Inflammatory macrophage treated with lipopolysaccharide for 4 hours (primary cell): Measurements from ENCODE around the gene PCDHA7.
"Not testable (repeated sequence)": the region's sequence is repeated elsewhere in the genome, so short reads cannot be mapped to it uniquely, and the experiment has no call there.

ENCODE experiments used
- DNase-seq: peaks from one replicate; pipeline ENCODE4 v3.0.0-alpha.2; 2020

Gene PCDHA7

DNA sequence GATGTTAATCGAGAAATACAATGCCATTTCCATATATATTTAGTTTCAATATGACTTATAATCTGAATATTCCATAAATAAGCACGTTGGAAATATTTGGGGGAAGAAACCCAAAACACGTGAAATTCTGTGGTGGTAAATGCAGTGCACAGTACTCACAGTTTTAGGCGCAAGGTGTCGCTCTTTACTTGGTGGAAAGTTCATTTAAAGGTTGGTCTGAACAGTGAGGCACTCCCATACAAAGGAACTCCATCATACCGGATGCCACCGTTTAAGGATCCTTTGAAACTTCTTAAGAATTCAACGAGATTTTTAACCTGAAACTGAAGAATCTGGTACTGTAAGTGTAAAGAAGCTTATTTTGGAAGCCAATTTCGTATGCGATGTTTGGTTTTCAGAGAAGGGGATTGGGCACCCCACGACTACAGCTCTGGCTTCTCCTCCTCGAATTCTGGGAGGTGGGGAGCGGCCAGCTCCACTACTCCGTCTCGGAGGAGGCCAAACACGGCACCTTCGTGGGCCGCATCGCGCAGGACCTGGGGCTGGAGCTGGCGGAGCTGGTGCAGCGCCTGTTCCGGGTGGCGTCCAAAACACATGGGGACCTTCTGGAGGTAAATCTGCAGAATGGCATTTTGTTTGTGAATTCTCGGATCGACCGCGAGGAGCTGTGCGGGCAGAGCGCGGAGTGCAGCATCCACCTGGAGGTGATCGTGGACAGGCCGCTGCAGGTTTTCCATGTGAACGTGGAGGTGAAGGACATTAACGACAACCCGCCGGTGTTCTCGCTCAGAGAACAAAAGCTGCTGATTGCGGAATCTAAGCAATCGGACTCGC, 34.9 kb downstream of the PCDHA7 start, which contains the start of gene PCDHA11:
Gene PCDHA11 (plus strand): TSS at position 237 of the 834 bp plus-strand sequence. CDS start 147 bp downstream, at position 384.
- DNase-seq, result no peak

DNA sequence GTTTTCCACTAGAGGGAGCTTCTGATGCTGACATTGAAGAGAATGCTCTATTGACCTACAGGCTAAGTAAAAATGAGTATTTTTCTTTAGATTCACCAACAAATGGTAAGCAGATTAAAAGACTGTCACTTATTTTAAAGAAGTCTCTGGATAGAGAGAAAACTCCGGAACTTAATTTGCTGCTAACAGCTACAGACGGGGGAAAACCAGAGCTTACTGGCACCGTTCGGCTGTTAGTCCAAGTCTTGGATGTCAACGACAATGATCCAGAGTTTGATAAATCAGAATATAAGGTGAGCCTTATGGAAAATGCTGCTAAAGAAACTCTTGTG, 35.5 kb downstream of the PCDHA7 start:
- no peak for DNase-seq

DNA sequence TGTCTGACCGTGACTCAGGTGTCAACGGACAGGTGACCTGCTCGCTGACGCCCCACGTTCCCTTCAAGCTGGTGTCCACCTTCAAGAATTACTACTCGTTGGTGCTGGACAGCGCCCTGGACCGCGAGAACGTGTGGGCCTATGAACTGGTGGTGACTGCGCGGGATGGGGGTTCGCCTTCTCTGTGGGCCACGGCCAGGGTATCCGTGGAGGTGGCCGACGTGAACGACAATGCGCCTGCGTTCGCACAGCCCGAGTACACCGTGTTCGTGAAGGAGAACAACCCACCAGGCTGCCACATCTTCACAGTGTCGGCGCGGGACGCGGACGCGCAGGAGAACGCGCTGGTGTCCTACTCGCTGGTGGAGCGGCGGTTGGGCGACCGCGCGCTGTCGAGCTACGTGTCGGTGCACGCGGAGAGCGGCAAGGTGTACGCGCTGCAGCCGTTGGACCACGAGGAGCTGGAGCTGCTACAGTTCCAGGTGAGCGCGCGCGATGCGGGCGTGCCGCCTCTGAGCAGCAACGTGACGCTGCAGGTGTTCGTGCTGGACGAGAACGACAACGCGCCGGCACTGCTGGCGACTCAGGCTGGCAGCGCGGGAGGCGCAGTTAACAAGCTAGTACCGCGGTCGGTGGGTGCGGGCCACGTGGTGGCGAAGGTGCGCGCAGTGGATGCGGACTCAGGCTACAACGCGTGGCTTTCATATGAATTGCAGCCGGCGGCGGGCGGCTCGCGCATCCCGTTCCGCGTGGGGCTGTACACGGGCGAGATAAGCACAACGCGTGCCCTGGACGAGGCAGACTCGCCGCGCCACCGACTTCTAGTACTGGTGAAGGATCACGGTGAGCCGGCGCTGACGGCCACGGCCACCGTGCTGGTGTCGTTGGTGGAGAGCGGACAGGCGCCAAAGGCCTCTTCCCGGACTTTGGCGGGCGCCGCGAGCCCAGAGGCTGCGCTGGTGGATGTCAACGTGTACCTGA, 36.4 kb downstream of the PCDHA7 start:
- DNase-seq, result no peak

DNA sequence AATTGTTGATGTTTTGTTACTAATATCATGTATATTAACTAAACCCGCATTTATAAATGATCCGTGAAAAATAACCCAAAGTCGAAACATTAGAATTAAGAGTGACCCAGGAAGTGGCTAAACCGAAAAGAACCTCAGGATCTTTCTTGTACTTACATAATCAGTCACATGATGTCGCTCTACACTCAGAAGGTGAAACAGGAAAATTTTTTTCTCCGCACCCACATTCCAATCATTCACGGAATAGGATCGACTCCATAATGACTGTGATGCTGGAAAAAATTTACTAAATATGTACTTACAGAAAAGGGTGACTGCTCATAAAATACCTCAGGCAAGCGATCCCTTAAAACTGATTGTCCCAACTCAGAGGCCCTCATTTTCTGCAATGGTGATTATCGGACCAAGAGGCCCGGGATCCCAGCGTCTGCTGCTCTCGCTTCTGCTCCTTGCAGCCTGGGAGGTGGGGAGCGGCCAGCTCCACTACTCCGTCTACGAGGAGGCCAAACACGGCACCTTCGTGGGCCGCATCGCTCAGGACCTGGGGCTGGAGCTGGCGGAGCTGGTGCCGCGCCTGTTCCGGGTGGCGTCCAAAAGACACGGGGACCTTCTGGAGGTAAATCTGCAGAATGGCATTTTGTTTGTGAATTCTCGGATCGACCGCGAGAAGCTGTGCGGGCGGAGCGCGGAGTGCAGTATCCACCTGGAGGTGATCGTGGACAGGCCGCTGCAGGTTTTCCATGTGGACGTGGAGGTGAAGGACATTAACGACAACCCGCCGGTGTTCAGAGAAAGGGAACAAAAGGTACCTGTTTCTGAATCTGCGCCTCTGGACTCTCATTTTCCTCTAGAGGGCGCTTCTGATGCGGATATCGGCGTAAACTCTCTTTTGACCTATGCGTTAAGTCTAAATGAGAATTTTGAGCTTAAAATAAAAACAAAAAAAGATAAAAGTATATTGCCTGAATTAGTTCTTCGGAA, 41.3 kb downstream of the PCDHA7 start, which contains the start of gene PCDHA12:
Gene PCDHA12 (plus strand): TSS at position 224 of the 981 bp plus-strand sequence. CDS start 165 bp downstream, at position 389.
- no peak for DNase-seq

DNA sequence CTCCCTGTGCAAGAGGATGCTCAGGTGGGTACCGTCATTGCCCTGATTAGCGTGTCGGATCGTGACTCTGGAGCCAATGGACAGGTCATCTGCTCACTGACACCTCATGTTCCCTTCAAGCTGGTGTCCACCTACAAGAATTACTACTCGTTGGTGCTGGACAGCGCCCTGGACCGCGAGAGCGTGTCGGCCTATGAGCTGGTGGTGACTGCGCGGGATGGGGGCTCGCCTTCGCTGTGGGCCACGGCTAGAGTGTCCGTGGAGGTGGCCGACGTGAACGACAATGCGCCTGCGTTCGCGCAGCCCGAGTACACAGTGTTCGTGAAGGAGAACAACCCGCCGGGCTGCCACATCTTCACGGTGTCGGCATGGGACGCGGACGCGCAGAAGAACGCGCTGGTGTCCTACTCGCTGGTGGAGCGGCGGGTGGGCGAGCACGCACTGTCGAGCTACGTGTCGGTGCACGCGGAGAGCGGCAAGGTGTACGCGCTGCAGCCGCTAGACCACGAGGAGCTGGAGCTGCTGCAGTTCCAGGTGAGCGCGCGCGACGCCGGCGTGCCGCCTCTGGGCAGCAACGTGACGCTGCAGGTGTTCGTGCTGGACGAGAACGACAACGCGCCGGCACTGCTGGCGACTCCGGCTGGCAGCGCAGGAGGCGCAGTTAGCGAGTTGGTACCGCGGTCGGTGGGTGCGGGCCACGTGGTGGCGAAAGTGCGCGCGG, 42.6 kb downstream of the PCDHA7 start:
- DNase-seq, result not testable (repeated sequence)

DNA sequence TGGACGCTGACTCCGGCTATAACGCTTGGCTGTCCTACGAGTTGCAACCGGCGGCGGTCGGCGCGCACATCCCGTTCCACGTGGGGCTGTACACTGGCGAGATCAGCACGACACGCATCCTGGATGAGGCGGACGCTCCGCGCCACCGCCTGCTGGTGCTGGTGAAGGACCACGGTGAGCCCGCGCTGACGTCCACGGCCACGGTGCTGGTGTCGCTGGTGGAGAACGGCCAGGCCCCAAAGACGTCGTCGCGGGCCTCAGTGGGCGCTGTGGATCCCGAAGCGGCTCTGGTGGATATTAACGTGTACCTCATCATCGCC, 43.2 kb downstream of the PCDHA7 start:
- no peak for DNase-seq

DNA sequence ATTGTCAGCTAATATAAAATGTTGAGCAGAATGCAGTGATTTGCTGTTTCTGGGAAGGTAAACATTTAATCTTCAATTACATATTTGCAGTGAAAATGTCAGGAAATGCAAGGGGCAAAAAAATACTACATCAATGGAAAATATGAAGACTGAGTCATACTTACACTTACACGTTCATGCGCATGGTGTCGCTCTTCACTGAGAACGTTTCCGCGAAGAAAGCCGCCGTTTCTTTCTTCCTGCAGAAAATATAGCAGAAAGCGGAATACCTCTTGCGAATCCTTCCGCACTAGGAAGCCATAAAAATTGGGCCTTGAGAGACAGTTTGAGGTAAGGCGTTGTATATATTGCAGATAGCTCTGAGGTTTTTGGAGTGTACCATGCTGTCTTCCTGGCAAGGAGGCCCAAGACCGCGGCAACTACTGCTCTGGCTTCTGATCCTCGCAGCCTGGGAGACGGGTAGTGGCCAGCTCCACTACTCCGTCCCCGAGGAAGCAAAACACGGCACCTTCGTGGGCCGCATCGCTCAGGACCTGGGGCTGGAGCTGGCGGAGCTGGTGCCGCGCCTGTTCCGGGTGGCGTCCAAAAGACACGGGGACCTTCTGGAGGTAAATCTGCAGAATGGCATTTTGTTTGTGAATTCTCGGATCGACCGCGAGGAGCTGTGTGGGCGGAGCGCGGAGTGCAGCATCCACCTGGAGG, 48.0 kb downstream of the PCDHA7 start, which contains the start of gene PCDHA13:
Gene PCDHA13 (plus strand): TSS at position 236 of the 702 bp plus-strand sequence. CDS start 145 bp downstream, at position 381.
- DNase-seq, result no peak

DNA sequence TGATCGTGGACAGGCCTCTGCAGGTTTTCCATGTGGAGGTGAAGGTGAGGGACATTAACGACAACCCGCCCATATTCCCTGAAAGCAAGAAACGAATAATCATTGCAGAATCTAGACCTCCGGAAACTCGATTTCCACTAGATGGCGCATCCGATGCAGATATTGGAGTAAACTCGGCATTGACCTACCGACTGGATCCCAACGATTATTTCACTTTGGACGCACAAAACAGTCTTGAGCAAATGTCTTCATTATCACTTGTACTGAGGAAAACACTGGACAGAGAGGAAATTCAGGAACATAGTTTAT, 48.5 kb downstream of the PCDHA7 start:
- DNase-seq, result no peak

DNA sequence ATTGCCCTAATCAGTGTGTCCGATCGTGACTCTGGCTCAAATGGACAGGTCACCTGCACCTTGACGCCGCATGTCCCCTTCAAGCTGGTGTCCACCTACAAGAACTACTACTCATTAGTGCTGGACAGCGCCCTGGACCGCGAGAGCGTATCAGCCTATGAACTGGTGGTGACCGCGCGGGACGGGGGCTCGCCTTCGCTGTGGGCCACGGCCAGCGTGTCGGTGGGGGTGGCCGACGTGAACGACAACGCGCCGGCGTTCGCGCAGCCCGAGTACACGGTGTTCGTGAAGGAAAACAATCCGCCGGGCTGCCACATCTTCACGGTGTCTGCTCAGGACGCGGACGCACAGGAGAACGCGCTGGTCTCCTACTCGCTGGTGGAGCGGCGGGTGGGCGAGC, 49.3 kb downstream of the PCDHA7 start:
- no peak for DNase-seq

DNA sequence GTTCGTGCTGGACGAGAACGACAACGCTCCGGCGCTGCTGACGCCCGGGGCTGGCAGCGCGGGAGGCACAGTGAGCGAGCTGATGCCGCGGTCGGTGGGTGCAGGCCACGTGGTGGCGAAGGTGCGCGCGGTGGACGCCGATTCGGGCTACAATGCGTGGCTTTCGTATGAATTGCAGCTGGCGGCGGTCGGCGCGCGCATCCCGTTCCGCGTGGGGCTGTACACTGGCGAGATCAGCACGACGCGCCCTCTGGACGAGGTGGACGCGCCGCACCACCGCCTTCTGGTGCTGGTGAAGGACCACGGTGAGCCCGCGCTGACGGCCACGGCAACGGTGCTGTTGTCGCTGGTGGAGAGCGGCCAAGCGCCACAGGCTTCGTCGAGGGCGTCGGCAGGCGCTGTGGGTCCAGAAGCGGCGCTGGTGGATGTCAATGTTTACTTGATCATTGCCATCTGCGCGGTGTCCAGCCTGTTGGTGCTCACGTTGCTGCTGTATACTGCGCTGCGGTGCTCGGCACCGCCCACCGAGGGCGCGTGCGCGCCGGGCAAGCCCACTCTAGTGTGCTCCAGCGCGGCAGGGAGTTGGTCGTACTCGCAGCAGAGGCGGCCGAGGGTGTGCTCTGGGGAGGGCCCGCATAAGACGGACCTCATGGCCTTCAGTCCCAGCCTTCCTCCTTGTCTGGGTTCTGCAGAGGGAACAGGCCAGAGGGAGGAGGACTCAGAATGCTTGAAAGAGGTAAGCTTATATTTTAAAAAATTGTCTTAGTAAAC, 50.0 kb downstream of the PCDHA7 start:
- DNase-seq, result no peak
